IPS DF 6.9 (cell line): ENCODE data around the gene MAN1A2.

Experiments
- DNase-seq: peaks from one replicate; pipeline ENCODE4 v3.0.0-alpha.2; 2013; ENCODE audit warnings: low read depth, low spot score
- H3K27ac ChIP-seq: one replicate; pipeline ENCODE4 v1.5.1; 2013; ENCODE audit warnings: low read length, control low read depth
- H3K27me3 ChIP-seq: 2 replicates; pipeline ENCODE4 v1.6.1; 2013; ENCODE audit warnings: mild to moderate bottlenecking, low read length; ENCODE audit not compliant: control insufficient read depth, insufficient read depth
- H3K36me3 ChIP-seq: 2 replicates; pipeline ENCODE4 v1.6.1; 2013; ENCODE audit warnings: low read length; ENCODE audit not compliant: control insufficient read depth, insufficient read depth
- H3K4me1 ChIP-seq: 2 replicates; pipeline ENCODE4 v1.6.1; 2013; ENCODE audit warnings: low read length; ENCODE audit not compliant: control insufficient read depth, insufficient read depth
- H3K4me3 ChIP-seq: 2 replicates; pipeline ENCODE4 v1.5.1; 2013; ENCODE audit warnings: mild to moderate bottlenecking, low read length
- H3K9me3 ChIP-seq: 2 replicates; pipeline ENCODE4 v1.6.1; 2013; ENCODE audit warnings: low read length, inconsistent platforms; ENCODE audit not compliant: control insufficient read depth, insufficient read depth
- WGBS: extraction: QIAGEN DNeasy Blood & Tissue Kit; methylation state at CpG from one replicate; pipeline ENCODE4 v1.1.7; 2013; ENCODE audit warnings: mixed read lengths, missing lambda C conversion rate; ENCODE audit not compliant: insufficient read length, insufficient coverage; 5-methylcytosine and 5-hydroxymethylcytosine counted together

The MAN1A2 gene

DNA sequence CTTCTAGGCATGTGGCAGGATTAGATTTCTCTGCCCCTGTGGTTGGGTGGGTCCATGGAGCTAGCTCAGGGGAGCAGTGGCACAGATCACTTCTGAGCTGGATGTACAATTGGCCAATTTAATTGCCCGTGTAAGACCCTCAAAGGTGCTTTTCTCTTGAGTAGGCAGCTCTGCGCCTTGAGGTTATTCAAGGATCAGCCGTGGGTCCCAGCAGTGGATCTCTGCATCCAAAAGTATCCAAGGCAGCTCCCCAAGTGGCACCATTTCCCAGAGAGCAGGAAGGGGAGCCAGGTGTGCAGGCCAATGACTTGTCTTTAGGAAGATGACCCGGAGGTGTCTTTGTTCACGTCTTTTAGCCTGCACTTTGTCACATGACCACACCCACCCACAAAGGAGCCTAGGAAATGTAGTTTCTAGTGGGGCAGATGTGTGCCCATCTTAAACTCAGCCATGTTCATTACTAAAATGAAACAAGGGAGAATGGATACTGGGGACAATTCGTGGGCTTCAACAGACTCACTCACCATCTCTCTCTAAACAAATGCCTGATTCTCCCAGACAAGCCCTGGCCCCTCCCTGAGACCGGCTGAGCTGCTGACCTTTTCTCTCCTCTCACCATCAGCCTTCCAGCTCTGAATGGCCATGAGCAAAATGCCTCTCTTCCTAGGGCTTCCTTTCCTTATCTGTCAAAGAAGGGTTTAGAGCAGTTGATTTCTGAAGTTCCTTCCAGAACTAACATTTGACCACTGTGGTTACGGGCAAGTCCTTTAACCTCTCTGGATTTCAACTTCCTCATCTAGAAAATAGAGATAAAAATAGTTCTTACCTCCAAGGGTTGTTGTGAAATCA, 197.2 kb downstream of the MAN1A2 start:
- DNase-seq = no peak
- Histone ChIP-seq H3K27me3 (no peaks in the 10 kb centered on the region), H3K36me3 (no peaks in the 10 kb centered on the region), H3K27ac (no peak overlapping the region), H3K4me3 (no peak overlapping the region), H3K4me1 (no peaks in the 10 kb centered on the region), H3K9me3 (no peaks in the 10 kb centered on the region)
- WGBS = no CpG with 5 or more reads among the region's 8 CpGs

DNA sequence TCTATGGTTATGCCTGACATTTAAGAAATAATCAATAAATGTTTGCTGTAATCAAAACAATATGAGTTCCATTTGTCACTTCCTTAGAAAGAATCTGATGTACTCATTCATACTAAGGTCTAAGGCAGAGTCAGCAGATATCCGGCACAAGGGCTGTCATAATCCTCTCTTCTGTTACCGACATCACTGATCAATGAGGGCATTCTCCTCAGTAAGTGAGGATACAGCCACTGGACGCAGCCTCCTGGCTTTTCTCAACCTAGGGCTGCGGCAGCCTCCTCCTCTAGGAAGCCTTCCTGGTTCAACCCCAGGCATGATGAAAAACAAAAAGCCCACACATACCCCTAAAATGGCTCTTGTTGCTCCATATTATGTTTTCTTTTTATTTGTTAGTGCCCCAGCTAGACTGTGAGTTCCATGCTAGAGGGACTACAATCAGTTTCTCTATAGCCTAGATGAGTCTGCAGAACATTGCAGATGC, 197.9 kb downstream of the MAN1A2 start:
- no peak for DNase-seq

DNA sequence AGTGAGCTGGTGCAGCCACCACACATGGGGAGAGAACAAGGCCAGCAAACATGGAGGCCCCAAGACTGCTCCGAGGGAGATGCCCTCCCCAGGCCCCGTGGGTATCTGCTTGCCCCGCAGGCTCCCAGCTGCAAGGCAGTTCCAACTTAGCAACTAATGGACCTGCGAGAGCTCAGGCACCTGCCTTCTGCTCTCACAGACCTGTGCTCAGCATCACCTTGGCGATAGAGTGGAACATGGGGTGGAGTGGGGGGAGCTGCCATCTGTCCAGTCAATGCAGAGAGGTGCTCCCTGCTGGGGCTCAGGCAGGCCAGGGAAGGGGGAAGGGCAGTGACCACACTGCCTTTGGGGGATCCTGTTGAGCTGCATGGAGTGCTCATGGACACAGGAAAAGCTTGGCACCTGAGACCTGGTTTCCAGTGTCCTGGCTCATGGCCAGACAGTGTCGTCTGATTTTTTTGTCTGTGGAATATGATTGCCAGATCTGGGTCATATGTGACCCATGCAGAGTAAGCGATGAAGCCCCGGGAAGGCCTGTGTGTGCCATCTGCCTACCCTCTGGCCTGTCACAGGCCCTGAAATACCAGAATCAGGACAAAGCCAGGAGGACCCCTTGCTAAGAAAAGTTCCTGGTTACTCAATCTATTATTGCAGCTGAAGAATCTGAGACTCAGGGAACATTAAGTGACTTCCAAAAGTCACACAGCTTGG, 198.7 kb downstream of the MAN1A2 start:
- Histone ChIP-seq H3K27me3 (no peaks in the 10 kb centered on the region), H3K4me1 (no peaks in the 10 kb centered on the region), H3K4me3 (no peak overlapping the region), H3K36me3 (no peaks in the 10 kb centered on the region), H3K9me3 (no peaks in the 10 kb centered on the region), H3K27ac (no peak overlapping the region)
- no CpG with 5 or more reads among the region's 8 CpGs for WGBS
- no peak for DNase-seq

More for the DNA sequence above, 197.9 kb downstream of the MAN1A2 start:
- Histone ChIP-seq H3K36me3 (no peaks in the 10 kb centered on the region), H3K27ac (no peak overlapping the region), H3K9me3 (no peaks in the 10 kb centered on the region), H3K27me3 (no peaks in the 10 kb centered on the region), H3K4me3 (no peak overlapping the region), H3K4me1 (no peaks in the 10 kb centered on the region)
- WGBS = no CpG with 5 or more reads among the region's 4 CpGs

DNA sequence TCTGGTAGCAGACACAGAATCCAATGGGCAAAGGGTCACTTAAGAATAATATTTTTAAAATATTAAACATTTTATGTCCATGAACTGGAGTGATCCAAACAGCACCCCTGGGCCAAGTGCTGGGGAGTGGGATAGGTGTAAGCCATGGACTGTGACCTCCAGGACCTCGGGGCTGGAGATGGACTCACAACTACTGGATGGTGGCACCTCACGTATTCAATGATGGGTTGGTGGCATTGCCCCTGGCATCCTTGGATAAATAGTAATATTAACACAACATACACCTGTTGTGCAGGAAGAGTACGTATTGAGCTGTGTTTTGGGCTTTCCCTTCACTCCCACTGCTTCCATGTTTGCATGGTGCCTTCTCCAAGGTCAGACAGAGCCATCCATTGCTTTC, 199.3 kb downstream of the MAN1A2 start:
- DNase-seq = no peak
- Histone ChIP-seq H3K36me3 (no peaks in the 10 kb centered on the region), H3K4me1 (no peaks in the 10 kb centered on the region), H3K4me3 (no peak overlapping the region), H3K27ac (no peak overlapping the region), H3K27me3 (no peaks in the 10 kb centered on the region), H3K9me3 (no peaks in the 10 kb centered on the region)
- WGBS = no CpG with 5 or more reads among the region's 3 CpGs

DNA sequence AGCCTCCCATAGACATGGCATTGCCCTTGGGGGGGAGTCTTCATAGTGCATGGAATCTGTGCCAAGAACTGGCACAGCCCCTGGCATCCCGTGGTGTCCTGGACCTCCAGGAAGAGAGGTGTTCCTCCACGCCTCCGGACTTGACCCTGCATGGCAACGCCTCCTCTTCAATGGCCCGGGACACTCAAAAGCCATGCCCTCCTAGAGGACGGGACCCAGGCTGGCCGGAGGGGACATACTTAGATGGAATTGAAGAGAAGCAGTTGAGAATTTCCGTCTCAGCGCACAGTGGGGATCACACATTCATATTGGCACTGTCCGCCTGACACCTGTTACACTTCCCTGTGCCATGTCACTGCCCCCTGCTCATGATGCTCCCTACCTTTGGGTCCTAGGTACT, 200.2 kb downstream of the MAN1A2 start:
- Histone ChIP-seq H3K9me3 (no peaks in the 10 kb centered on the region), H3K27ac (no peak overlapping the region), H3K36me3 (no peaks in the 10 kb centered on the region), H3K27me3 (no peaks in the 10 kb centered on the region), H3K4me1 (no peaks in the 10 kb centered on the region), H3K4me3 (no peak overlapping the region)
- no CpG with 5 or more reads among the region's 10 CpGs for WGBS
- DNase-seq = no peak

DNA sequence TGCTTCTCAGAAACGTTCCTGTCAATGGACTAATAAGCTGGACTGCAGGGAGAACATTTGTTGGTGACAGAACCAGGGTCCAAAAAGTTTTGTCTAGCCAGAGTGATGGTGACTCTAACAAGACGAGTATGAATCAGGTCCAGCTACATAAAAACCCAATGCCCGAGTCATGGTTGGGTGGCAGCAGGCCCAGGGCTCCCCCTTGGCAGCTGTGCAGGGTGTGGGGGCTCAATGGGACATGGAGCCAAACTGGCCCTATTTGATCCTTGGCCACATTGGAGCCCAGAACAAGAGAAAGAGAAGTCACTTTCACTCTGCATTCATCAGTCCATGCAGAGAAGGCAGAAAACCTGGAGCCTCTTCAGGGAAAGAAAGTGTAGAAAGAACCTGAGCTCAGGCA, 200.7 kb downstream of the MAN1A2 start:
- Histone ChIP-seq H3K27me3 (no peaks in the 10 kb centered on the region), H3K36me3 (no peaks in the 10 kb centered on the region), H3K9me3 (no peaks in the 10 kb centered on the region), H3K27ac (no peak overlapping the region), H3K4me1 (no peaks in the 10 kb centered on the region), H3K4me3 (no peak overlapping the region)
- no peak for DNase-seq
- WGBS = no CpG with 5 or more reads among the region's 3 CpGs

DNA sequence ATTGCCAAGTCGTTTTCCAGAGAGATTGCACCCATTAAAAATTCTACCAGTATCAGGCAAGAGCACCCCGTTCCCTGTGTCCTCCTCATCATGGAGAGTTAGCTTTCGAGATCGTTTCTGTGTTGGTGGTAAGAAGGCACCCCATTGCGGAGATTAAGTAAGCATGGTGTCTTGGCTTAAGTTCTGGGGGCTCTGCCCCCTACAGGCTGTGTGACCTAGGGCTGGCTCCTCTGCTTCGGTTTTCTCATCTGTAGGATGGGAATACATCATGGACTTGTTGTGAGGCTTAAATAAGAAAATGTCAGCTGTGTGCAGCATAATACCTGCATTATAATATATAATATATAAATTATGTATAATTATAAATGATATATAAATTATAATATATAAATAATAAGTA, 201.8 kb downstream of the MAN1A2 start:
- Histone ChIP-seq H3K4me1 (0 out of 2 replicates have a peak, but pooled peaks cover 2% of the 10 kb centered on the region), H3K9me3 (no peaks in the 10 kb centered on the region), H3K4me3 (no peak overlapping the region), H3K27me3 (no peaks in the 10 kb centered on the region), H3K27ac (no peak overlapping the region), H3K36me3 (no peaks in the 10 kb centered on the region)
- DNase-seq = no peak
- no CpG with 5 or more reads among the region's 6 CpGs for WGBS

DNA sequence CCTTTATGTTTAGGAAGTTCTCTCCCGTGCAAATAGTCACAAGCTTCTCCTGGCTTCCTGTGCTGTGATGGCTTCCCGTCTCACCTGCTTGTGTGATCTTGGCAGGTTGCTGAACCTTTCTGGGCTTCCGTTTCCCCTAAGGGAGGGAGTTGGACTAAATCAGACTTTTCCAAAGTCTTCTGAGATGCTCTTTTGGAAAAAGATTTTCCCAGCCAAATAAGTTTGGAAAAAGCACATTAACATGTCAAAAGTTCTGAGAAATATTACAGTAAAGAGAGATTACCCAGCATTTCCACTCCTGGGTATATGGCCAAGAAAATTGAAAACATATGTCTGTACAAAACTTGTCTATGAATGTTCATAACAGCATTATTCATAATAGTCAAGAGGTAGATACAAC, 202.6 kb downstream of the MAN1A2 start:
- WGBS = no CpG with 5 or more reads among the region's 3 CpGs
- H3K27ac ChIP-seq = no peak overlapping the region
- H3K9me3 ChIP-seq = no peaks in the 10 kb centered on the region
- H3K36me3 ChIP-seq = no peaks in the 10 kb centered on the region
- H3K4me3 ChIP-seq = no peak overlapping the region
- no peaks in the 10 kb centered on the region for H3K27me3 ChIP-seq
- H3K4me1 ChIP-seq = peaks cover 5% of the 10 kb centered on the region; the same call in 1 of the 2 replicates
- DNase-seq = no peak

DNA sequence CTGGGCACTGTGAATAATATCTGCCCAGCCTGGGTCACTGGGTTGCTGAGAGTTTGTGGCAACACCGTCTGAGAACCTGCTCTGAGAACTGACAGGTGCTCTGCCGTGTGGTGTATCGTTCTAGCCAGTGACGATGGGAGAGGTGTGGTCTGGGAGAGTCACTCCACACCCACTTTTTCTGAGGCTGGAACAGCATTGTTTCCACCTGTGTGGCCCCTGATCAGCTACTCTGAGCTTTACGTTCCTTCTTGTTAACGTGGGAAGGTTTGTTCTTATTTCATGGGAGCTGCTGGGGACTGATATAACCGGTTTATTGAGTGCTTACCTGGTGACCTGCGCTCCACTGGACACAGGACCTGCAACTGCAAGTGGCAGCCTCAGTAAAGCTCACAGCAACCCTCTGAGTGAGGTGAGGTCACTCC, 203.8 kb downstream of the MAN1A2 start:
- no peak overlapping the region for H3K4me3 ChIP-seq

DNA sequence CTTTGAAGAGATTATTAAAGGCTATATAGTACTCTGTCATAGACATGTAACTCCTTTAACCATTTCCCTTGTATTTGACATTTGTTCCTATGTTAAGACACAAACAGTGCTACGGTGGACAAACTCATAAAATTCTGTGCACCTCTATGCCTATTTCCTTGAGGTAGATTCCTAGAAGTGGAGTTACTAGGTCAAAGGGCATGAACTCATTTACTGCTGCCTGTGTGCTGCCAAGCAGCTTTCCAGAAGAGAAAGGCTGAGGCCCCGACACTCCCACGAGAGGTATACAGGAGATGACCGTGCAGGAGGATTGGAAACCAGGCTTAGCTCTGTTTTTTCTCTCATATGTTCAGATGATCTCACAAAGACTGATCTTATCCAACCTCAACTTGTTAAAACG, 204.2 kb downstream of the MAN1A2 start:
- Histone ChIP-seq H3K36me3 (no peaks in the 10 kb centered on the region), H3K27me3 (no peaks in the 10 kb centered on the region), H3K4me1 (peaks cover 5% of the 10 kb centered on the region; the same call in 1 of the 2 replicates), H3K27ac (no peak overlapping the region), H3K9me3 (no peaks in the 10 kb centered on the region), H3K4me3 (no peak overlapping the region)
- no peak for DNase-seq
- WGBS = no CpG with 5 or more reads among the region's 5 CpGs

More for the DNA sequence above, 203.8 kb downstream of the MAN1A2 start:
- Histone ChIP-seq H3K27me3 (no peaks in the 10 kb centered on the region), H3K27ac (no peak overlapping the region), H3K4me1 (peaks cover 5% of the 10 kb centered on the region; the same call in 1 of the 2 replicates), H3K9me3 (no peaks in the 10 kb centered on the region), H3K36me3 (no peaks in the 10 kb centered on the region)
- no peak for DNase-seq
- WGBS = no CpG with 5 or more reads among the region's 8 CpGs
